ENCODE data around the gene SPDYE6.

DNA sequence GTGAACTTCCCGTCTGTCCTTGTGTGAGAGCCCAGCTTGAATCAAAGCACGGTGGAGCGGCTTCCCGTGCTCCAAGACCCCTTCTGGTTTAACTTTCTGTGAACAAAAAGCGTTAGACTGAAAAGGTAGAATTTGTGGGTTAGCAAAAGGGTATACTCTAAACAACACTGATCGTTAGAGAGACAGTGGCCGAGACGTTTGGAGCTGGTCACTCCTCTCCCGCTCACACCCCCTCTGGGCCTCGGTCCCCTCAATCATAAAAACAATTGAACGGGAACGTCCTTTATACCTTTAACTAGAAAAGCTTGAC lies 40.4 kb upstream of the SPDYE6 start:
- TF ChIP-seq, protein P1, sequence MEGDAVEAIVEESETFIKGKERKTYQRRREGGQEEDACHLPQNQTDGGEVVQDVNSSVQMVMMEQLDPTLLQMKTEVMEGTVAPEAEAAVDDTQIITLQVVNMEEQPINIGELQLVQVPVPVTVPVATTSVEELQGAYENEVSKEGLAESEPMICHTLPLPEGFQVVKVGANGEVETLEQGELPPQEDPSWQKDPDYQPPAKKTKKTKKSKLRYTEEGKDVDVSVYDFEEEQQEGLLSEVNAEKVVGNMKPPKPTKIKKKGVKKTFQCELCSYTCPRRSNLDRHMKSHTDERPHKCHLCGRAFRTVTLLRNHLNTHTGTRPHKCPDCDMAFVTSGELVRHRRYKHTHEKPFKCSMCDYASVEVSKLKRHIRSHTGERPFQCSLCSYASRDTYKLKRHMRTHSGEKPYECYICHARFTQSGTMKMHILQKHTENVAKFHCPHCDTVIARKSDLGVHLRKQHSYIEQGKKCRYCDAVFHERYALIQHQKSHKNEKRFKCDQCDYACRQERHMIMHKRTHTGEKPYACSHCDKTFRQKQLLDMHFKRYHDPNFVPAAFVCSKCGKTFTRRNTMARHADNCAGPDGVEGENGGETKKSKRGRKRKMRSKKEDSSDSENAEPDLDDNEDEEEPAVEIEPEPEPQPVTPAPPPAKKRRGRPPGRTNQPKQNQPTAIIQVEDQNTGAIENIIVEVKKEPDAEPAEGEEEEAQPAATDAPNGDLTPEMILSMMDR (conservative IDR thresholded peaks at IDR 0.05; ENCODE audit: low read depth, low read length) = no peak
- TF ChIP-seq POLR2A (IDR thresholded peaks at IDR 0.05; ENCODE audit: low read depth, low read length) (no peak), BHLHE40 (IDR thresholded peaks at IDR 0.05; ENCODE audit: low read depth, low read length) (no peak), MAFK (IDR thresholded peaks at IDR 0.05; ENCODE audit: low read depth, low read length) (no peak), CEBPB (IDR thresholded peaks at IDR 0.05; ENCODE audit: low read depth, low read length) (no peak), SMC3 (IDR thresholded peaks at IDR 0.05; ENCODE audit: low read depth, low read length) (no peak)
- TF ChIP-seq, protein P2, sequence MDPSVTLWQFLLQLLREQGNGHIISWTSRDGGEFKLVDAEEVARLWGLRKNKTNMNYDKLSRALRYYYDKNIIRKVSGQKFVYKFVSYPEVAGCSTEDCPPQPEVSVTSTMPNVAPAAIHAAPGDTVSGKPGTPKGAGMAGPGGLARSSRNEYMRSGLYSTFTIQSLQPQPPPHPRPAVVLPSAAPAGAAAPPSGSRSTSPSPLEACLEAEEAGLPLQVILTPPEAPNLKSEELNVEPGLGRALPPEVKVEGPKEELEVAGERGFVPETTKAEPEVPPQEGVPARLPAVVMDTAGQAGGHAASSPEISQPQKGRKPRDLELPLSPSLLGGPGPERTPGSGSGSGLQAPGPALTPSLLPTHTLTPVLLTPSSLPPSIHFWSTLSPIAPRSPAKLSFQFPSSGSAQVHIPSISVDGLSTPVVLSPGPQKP (IDR thresholded peaks at IDR 0.05; ENCODE audit: borderline replicate concordance, low read depth, low read length) = no peak

Measured in IMR-90 (cell line).